GM12878 (cell line): ENCODE data around the gene AGAP1. TPM values are rescaled to one million over a fixed set of nuclear protein-coding genes. Genes with fewer than 3 reads are reported as not detected.

Experiments used
- ATAC-seq: fragments of 200-7000 bp; cut with Tn5 transposase; 3 replicates; pipeline ENCODE4 v1.9.1; 2020; ENCODE audit warnings: mild to moderate bottlenecking, moderate library complexity
- BruUV-seq: library from RNA; stranded (reverse); fragments of 400-500 nt; replicated peaks from 2 replicates; lab custom pipeline; 2021; lab: Mats Ljungman, UMichigan
- CTCF ChIA-PET: fragments of 300-600 bp; sonication (Branson Sonifier 250); formaldehyde crosslinking; extraction: SDS; loops from one replicate; lab custom pipeline; 2021; ENCODE audit warnings: inconsistent platforms; lab: Yijun Ruan, JAX
- POLR2A ChIA-PET: fragments of 350-600 bp; formaldehyde crosslinking; extraction: SDS; loops from one replicate; lab custom pipeline; 2021; ENCODE audit warnings: inconsistent platforms; lab: Charles Lee
- RAD21 ChIA-PET: fragments of 300-600 bp; sonication (Branson Sonifier 250); formaldehyde crosslinking; loops from one replicate; lab custom pipeline; 2023; ENCODE audit warnings: antibody characterized with exemption; ENCODE audit not compliant: unreplicated experiment; lab: Charles Lee
- SMC1A ChIA-PET: fragments of 300-600 bp; sonication (Branson Sonifier 250); formaldehyde crosslinking; loops from one replicate; lab custom pipeline; 2023; ENCODE audit not compliant: unreplicated experiment, uncharacterized antibody; lab: Charles Lee
- DNase-seq: peaks from one replicate; pipeline ENCODE4 v3.0.0-alpha.2; 2011; ENCODE audit warnings: low read depth, low spot score
- FAIRE-seq: peaks from 3 replicates; lab custom pipeline; 2011; peaks lifted over from hg19 to GRCh38; lab: Jason Lieb, UNC
- H2AFZ ChIP-seq: 2 replicates; pipeline ENCODE4 v1.6.0; 2011; ENCODE audit warnings: low read depth, low read length, control low read depth; ENCODE audit not compliant: control insufficient read depth
- H3K27ac ChIP-seq: 2 replicates; pipeline ENCODE4 v1.5.1; 2011; ENCODE audit warnings: control low read depth; ENCODE audit not compliant: control insufficient read depth, insufficient read depth
- H3K27me3 ChIP-seq, 2 experiments: replicated peaks in 1 of 2; 2 replicates each; pipeline versions ENCODE4 v1.6.0 to v1.6.1; 2011; ENCODE audit warnings: low read length in 1 of 2; ENCODE audit not compliant: control insufficient read depth in 2 of 2, insufficient read depth in 2 of 2
- H3K36me3 ChIP-seq, 2 experiments: 2 replicates each; pipeline ENCODE4 v1.5.1; 2011; ENCODE audit warnings: low read length in 1 of 2; ENCODE audit not compliant: control insufficient read depth in 2 of 2, insufficient read depth in 2 of 2
- H3K4me1 ChIP-seq: 2 replicates; pipeline ENCODE4 v1.6.1; 2011; ENCODE audit warnings: mild to moderate bottlenecking, low read length, moderate library complexity, mixed read lengths; ENCODE audit not compliant: control insufficient read depth, insufficient read depth
- H3K4me2 ChIP-seq: 2 replicates; pipeline ENCODE4 v1.6.0; 2011; ENCODE audit warnings: control low read depth; ENCODE audit not compliant: control insufficient read depth, insufficient read depth
- H3K4me3 ChIP-seq: fragments of 200-600 bp; sonication (generic); 2 replicates; pipeline ENCODE4 v1.5.1; 2016
- H3K79me2 ChIP-seq: 2 replicates; pipeline ENCODE4 v1.6.0; 2011; ENCODE audit warnings: low read length; ENCODE audit not compliant: control insufficient read depth, insufficient read depth
- H3K9ac ChIP-seq: 2 replicates; pipeline ENCODE4 v1.8.0; 2011; ENCODE audit warnings: low read length, control low read depth, mixed read lengths; ENCODE audit not compliant: control insufficient read depth, insufficient read depth
- H3K9me3 ChIP-seq: replicated peaks from 3 replicates; pipeline ENCODE4 v1.5.1; 2011; ENCODE audit warnings: mild to moderate bottlenecking, low read length; ENCODE audit not compliant: control insufficient read depth, insufficient read depth
- H4K20me1 ChIP-seq: 2 replicates; pipeline ENCODE4 v1.6.0; 2011; ENCODE audit not compliant: control insufficient read depth, insufficient read depth
- ATF3 ChIP-seq: IDR thresholded peaks from 2 replicates; pipeline ENCODE4 v1.6.1; 2011; ENCODE audit warnings: low read depth, mild to moderate bottlenecking, low read length, moderate library complexity, borderline replicate concordance; ENCODE audit errors: extremely low read depth
- ATF7 ChIP-seq: fragments of 450-650 bp; IDR thresholded peaks from 2 replicates; pipeline ENCODE4 v1.6.1; 2016; ENCODE audit warnings: low read depth, mild to moderate bottlenecking
- BCL3 ChIP-seq: IDR thresholded peaks from 2 replicates; pipeline ENCODE4 v1.6.1; 2011; ENCODE audit warnings: borderline replicate concordance, low read depth, mild to moderate bottlenecking, moderate library complexity, low read length; ENCODE audit not compliant: insufficient read depth, poor library complexity, severe bottlenecking
- BHLHE40 ChIP-seq, 2 experiments: fragments of 450-650 bp in 1 of 2; IDR thresholded peaks; 2 replicates each; pipeline ENCODE4 v1.6.1; 2011 to 2017; ENCODE audit warnings: low read depth in 2 of 2, borderline replicate concordance in 1 of 2, improper control_type of control experiment in 1 of 2, low read length in 1 of 2, mild to moderate bottlenecking in 1 of 2
- E2F4 ChIP-seq: IDR thresholded peaks from 2 replicates; pipeline ENCODE4 v1.6.1; 2012; ENCODE audit warnings: low read depth, low read length, improper control_type of control experiment
- KAT2A ChIP-seq: conservative IDR thresholded peaks from 2 replicates; pipeline ENCODE4 v1.6.1; 2011; ENCODE audit warnings: low read depth, low read length; ENCODE audit not compliant: control insufficient read depth
- MTA3 ChIP-seq: IDR thresholded peaks from 2 replicates; pipeline ENCODE4 v1.6.1; 2012; ENCODE audit warnings: low read length, inconsistent platforms, borderline replicate concordance
- NFXL1 ChIP-seq: fragments of 450-650 bp; IDR thresholded peaks from 2 replicates; pipeline ENCODE4 v1.6.1; 2017; ENCODE audit warnings: antibody characterized with exemption, mild to moderate bottlenecking, borderline replicate concordance
- PBX3 ChIP-seq: IDR thresholded peaks from 2 replicates; pipeline ENCODE4 v1.6.1; 2011; ENCODE audit warnings: mild to moderate bottlenecking, low read depth, low read length, moderate library complexity; ENCODE audit not compliant: insufficient replicate concordance
- PML ChIP-seq: IDR thresholded peaks from 2 replicates; pipeline ENCODE4 v1.6.1; 2012; ENCODE audit warnings: low read length, inconsistent platforms
- RCOR1 ChIP-seq: conservative IDR thresholded peaks from 2 replicates; pipeline ENCODE4 v1.6.1; 2012; ENCODE audit warnings: low read depth, low read length, improper control_type of control experiment
- RUNX3 ChIP-seq: IDR thresholded peaks from 2 replicates; pipeline ENCODE4 v1.6.1; 2012; ENCODE audit warnings: low read length, inconsistent platforms
- SREBF2 ChIP-seq: IDR thresholded peaks from 2 replicates; pipeline ENCODE4 v1.6.1; 2012; ENCODE audit warnings: mild to moderate bottlenecking, low read length
- TARDBP ChIP-seq: IDR thresholded peaks from 2 replicates; pipeline ENCODE4 v1.6.1; 2016; ENCODE audit warnings: borderline replicate concordance
- YY1 ChIP-seq: IDR thresholded peaks from 2 replicates; pipeline ENCODE4 v1.6.1; 2011; ENCODE audit warnings: low read depth, mild to moderate bottlenecking, low read length
- ZNF24 ChIP-seq: fragments of 450-650 bp; IDR thresholded peaks from 2 replicates; pipeline ENCODE4 v1.6.1; 2017; ENCODE audit warnings: antibody characterized with exemption, mild to moderate bottlenecking
- WGBS: methylation state at CpG from one replicate; pipeline ENCODE4 v1.1.6; 2016; ENCODE audit warnings: low lambda C conversion rate; ENCODE audit not compliant: insufficient replicate concordance, insufficient coverage; ENCODE audit errors: missing lambda C conversion rate; 5-methylcytosine and 5-hydroxymethylcytosine counted together
- in situ Hi-C: fragments of 300-500 bp; cut with MboI; formaldehyde crosslinking; loops from 9 replicates; pipeline ENCODE4 v1.14.3; 2018; ENCODE audit warnings: mixed read lengths
- intact Hi-C: fragments of 100-400 bp; cut with micrococcal nuclease; formaldehyde crosslinking; loops from one replicate; pipeline ENCODE4 v1.14.2; 2022; ENCODE audit not compliant: unreplicated experiment
- polyA plus RNA-seq, 11 experiments: library from polyadenylated mRNA; depleted of rRNA in 4 of 11; unstranded in 6 of 11; stranded (reverse) in 5 of 11; fragments of >200 nt; fragmentation: Nextera tagmentation in 4 of 11; fragmentation: Illumina TruSeq in 1 of 11; extraction: Ambion mirVana in 4 of 11; extraction: Trizol in 1 of 11; gene quantifications; 1 replicate in 1 of 11; 2 replicates in 10 of 11; pipeline versions ENCODE4 v1.2.1 to v1.2.3, GENCODE V29; 2011 to 2016; ENCODE audit warnings: inconsistent platforms in 2 of 11, missing spikeins in 2 of 11, low read depth in 1 of 11
- total RNA-seq, 4 experiments: library from RNA; depleted of rRNA in 3 of 4; stranded (reverse); fragments of >200 nt in 3 of 4; fragmentation: Illumina TruSeq in 1 of 4; extraction: Trizol in 1 of 4; gene quantifications; 2 replicates each; pipeline versions ENCODE4 v1.2.1 to v1.2.3, GENCODE V29; 2013 to 2021

Gene AGAP1
- total and polyA plus RNA-seq, 10 of the 15 experiments (the other 5 are each of a cell fraction or from before 2014, with no cell fraction given): 0.05 to 0.15 (median 0.06) TPM; not detected in 7

GRCh38 chr2:236070236-236070635 is 576.4 kb downstream of the AGAP1 start:
- SMC1A ChIA-PET: no interaction called here
- FAIRE-seq: no peak

GRCh38 chr2:236073246-236073645 is 579.4 kb downstream of the AGAP1 start:
- ATAC-seq (no peak), DNase-seq (no peak), FAIRE-seq (no peak)
- ChIA-PET RAD21 (no interaction called here), POLR2A (no interaction called here), CTCF (interaction anchor here (0.5 kb wide), 1 partner anchor 135 kb away, joined by 3 read pairs; no protein-coding TSS in a partner anchor), SMC1A (no interaction called here)
- Histone ChIP-seq H2AFZ (no peak overlapping the region), H3K27ac (no peak overlapping the region), H3K9ac (no peak overlapping the region), H3K27me3 (no peaks in the 10 kb centered on the region), H3K4me3 (no peak overlapping the region), H4K20me1 (no peaks in the 10 kb centered on the region), H3K36me3 (no peaks in the 10 kb centered on the region), H3K4me1 (no peaks in the 10 kb centered on the region; the same call in 1 of the 2 replicates), H3K9me3 (no peaks in the 10 kb centered on the region), H3K79me2 (no peaks in the 10 kb centered on the region), H3K4me2 (no peak overlapping the region)
- intact Hi-C loops: no loop called here
- BruUV-seq: no TSS peak
- in situ Hi-C loops: no loop called here
- 34% methylated on average over 4 of the region's 4 CpGs for WGBS
- no peak for TF ChIP-seq RCOR1
- TF ChIP-seq TARDBP: no peak
- no peak for TF ChIP-seq BHLHE40 (IDR thresholded peaks at IDR 0.05; ENCODE audit: borderline replicate concordance in 1 of 2, low read depth in 2 of 2, low read length in 1 of 2)
- no peak for TF ChIP-seq ATF3
- no peak for TF ChIP-seq PBX3
- no peak for TF ChIP-seq BCL3
- no peak for TF ChIP-seq ZNF24
- no peak for TF ChIP-seq ATF7
- TF ChIP-seq NFXL1: no peak
- TF ChIP-seq SREBF2: no peak
- no peak for TF ChIP-seq E2F4

More at GRCh38 chr2:236070236-236070635, 576.4 kb downstream of the AGAP1 start:
- intact Hi-C loops: no loop called here
- POLR2A ChIA-PET: no interaction called here
- no peak overlapping the region for H3K4me3 ChIP-seq
- H3K36me3 ChIP-seq: no peaks in the 10 kb centered on the region
- H3K4me2 ChIP-seq: no peak overlapping the region
- no peaks in the 10 kb centered on the region for H3K9me3 ChIP-seq
- WGBS: 25% methylated on average over 7 of the region's 7 CpGs
- no peaks in the 10 kb centered on the region for H3K27me3 ChIP-seq
- RAD21 ChIA-PET: no interaction called here
- DNase-seq (no peak), ATAC-seq (no peak)
- no peak overlapping the region for H3K27ac ChIP-seq
- no peak overlapping the region for H3K9ac ChIP-seq
- no peaks in the 10 kb centered on the region for H3K79me2 ChIP-seq
- no peaks in the 10 kb centered on the region; the same call in 1 of the 2 replicates for H3K4me1 ChIP-seq
- in situ Hi-C loops: no loop called here
- BruUV-seq: no TSS peak
- H2AFZ ChIP-seq: no peak overlapping the region
- no peak for TF ChIP-seq KAT2A
- TF ChIP-seq PML: no peak
- TF ChIP-seq MTA3: no peak
- TF ChIP-seq YY1: no peak
- TF ChIP-seq RUNX3: no peak
- CTCF ChIA-PET: no interaction called here
- no peaks in the 10 kb centered on the region for H4K20me1 ChIP-seq
